Gastroesophageal sphincter (tissue), 3 donors: ENCODE data around the gene MPZL3.

Experiments used
- CTCF ChIP-seq, 4 experiments: fragments of 200-600 bp in 2 of 4; fragments of 450-650 bp in 2 of 4; sonication (generic) in 1 of 4; IDR thresholded peaks; one replicate each; pipeline ENCODE4 v1.5.1; 2017 to 2019; ENCODE audit warnings: antibody characterized with exemption in 4 of 4, mild to moderate bottlenecking in 2 of 4, moderate library complexity in 2 of 4
- EP300 ChIP-seq: sonication (generic); formaldehyde crosslinking; IDR thresholded peaks from one replicate; pipeline ENCODE4 v1.6.1; 2017; ENCODE audit warnings: antibody characterized with exemption, mild to moderate bottlenecking
- POLR2AphosphoS5 ChIP-seq: sonication (generic); formaldehyde crosslinking; IDR thresholded peaks from one replicate; pipeline ENCODE4 v1.6.1; 2017; ENCODE audit warnings: antibody characterized with exemption

- no peak for TF ChIP-seq CTCF (IDR thresholded peaks at IDR 0.05)
- TF ChIP-seq POLR2AphosphoS5: no peak
- no peak for TF ChIP-seq EP300
These were observed 30.7 kb downstream of the MPZL3 start for GRCh38 chr11:118221419-118221818.
